Stimulated activated CD8-positive, alpha-beta memory T cell treated with anti-CD3 and anti-CD28 coated beads, Interleukin-12 subunit alpha, Interleukin-12 subunit beta, amount 100 ng/mL, for 24 hours (primary cell): ENCODE data around the gene MANSC4.
"Not testable (repeated sequence)": the region's sequence is repeated elsewhere in the genome, so short reads cannot be mapped to it uniquely, and the experiment has no call there.

Experiments
- DNase-seq: peaks from one replicate; pipeline ENCODE4 v3.0.0-alpha.2; 2020; ENCODE audit errors: extremely low read depth

Gene MANSC4

GRCh38 chr12:27751386-27752047 lies 28.5 kb downstream of the MANSC4 start:
- DNase-seq, result no peak

- no peak for DNase-seq
These were observed 32.8 kb downstream of the MANSC4 start for GRCh38 chr12:27747111-27747820.

GRCh38 chr12:27745734-27746133 lies 34.3 kb downstream of the MANSC4 start:
- DNase-seq, result not testable (repeated sequence)

GRCh38 chr12:27743601-27744000 lies 36.4 kb downstream of the MANSC4 start:
- no peak for DNase-seq

- DNase-seq, result not testable (repeated sequence)
These were observed 45.7 kb downstream of the MANSC4 start for GRCh38 chr12:27734321-27734720.

GRCh38 chr12:27733791-27734190 lies 46.2 kb downstream of the MANSC4 start:
- no peak for DNase-seq

- no peak for DNase-seq
These were observed 46.9 kb downstream of the MANSC4 start for GRCh38 chr12:27733052-27733656.

GRCh38 chr12:27732281-27732680 lies 47.8 kb downstream of the MANSC4 start:
- DNase-seq, result no peak

- DNase-seq, result no peak
These were observed 49.9 kb downstream of the MANSC4 start for GRCh38 chr12:27730097-27730588.

GRCh38 chr12:27723212-27723611 lies 56.8 kb downstream of the MANSC4 start:
- no peak for DNase-seq
